SJCRH30 (cell line): Measurements from ENCODE around the gene MED29. TPM values are rescaled to one million over a fixed set of nuclear protein-coding genes. Genes with fewer than 3 reads are reported as not detected.

Experiments
- DNase-seq, 2 experiments: peaks; one replicate each; pipeline ENCODE4 v3.0.0-alpha.2; 2015 to 2020
- H3K27ac ChIP-seq: fragments of 250-450 bp; sonication (Bioruptor Pico); 2 replicates; pipeline ENCODE4 v1.5.1; 2020; ENCODE audit warnings: mild to moderate bottlenecking, moderate library complexity
- H3K27me3 ChIP-seq: fragments of 250-450 bp; sonication (Bioruptor Pico); 2 replicates; pipeline ENCODE4 v1.5.1; 2020; ENCODE audit warnings: mild to moderate bottlenecking, moderate library complexity
- H3K36me3 ChIP-seq: fragments of 250-450 bp; sonication (Bioruptor Pico); 2 replicates; pipeline ENCODE4 v1.5.1; 2020; ENCODE audit warnings: mild to moderate bottlenecking, moderate library complexity
- H3K4me1 ChIP-seq: fragments of 250-450 bp; sonication (Bioruptor Pico); 2 replicates; pipeline ENCODE4 v1.5.1; 2020; ENCODE audit warnings: mild to moderate bottlenecking, moderate library complexity
- H3K4me3 ChIP-seq: fragments of 250-450 bp; sonication (Bioruptor Pico); 2 replicates; pipeline ENCODE4 v1.5.1; 2020; ENCODE audit warnings: mild to moderate bottlenecking, moderate library complexity
- H3K9me3 ChIP-seq: fragments of 250-450 bp; sonication (Bioruptor Pico); replicated peaks from 2 replicates; pipeline ENCODE4 v1.5.1; 2020; ENCODE audit warnings: mild to moderate bottlenecking, moderate library complexity
- total RNA-seq: library from RNA; depleted of rRNA; stranded (reverse); fragments of >200 nt; shearing (Covaris generic); gene quantifications from 2 replicates; pipeline ENCODE4 v1.2.3, GENCODE V29; 2014

Gene MED29
- total RNA-seq, 1 experiment from 2014 or later: 31.9 TPM

DNA sequence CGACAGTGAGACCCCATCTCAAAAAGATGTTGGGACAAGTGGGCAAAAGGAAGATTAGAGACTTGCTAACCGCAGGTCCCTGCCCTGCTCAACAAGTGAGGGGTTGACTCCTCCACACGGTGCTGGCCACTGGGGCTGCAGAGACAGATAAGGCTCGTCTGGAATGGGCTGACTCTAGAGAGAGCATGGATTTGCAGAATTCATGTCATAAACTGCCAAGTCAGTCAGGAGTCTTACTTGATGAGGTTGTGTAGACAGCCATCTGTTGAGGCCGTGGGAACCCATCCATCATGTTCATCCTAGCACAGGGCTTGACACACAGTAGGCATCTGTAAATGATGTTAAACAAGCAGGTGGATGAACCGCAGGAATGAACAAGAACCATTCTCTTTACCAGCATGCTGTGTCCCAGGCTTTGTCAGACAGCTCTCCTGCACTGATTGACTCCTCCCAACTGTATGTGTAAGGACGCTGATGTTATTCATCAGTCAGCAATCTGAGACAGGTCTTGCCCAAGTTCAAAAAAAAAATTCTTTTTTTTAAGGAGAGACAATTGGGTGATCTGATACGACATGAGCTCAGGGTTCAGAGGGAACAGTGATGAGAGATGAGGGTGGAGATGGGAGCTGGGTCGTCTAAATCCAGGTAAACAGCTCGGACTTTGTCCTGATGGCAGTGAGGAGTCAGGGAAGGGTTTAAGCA is 9.1 kb upstream of the MED29 start:
- H3K4me3 ChIP-seq: no peak overlapping the region
- no peaks in the 10 kb centered on the region for H3K27me3 ChIP-seq
- no peak overlapping the region for H3K27ac ChIP-seq
- peaks cover 71% of the 10 kb centered on the region for H3K36me3 ChIP-seq
- H3K9me3 ChIP-seq: no peaks in the 10 kb centered on the region
- no peak for DNase-seq
- H3K4me1 ChIP-seq: no peaks in the 10 kb centered on the region

DNA sequence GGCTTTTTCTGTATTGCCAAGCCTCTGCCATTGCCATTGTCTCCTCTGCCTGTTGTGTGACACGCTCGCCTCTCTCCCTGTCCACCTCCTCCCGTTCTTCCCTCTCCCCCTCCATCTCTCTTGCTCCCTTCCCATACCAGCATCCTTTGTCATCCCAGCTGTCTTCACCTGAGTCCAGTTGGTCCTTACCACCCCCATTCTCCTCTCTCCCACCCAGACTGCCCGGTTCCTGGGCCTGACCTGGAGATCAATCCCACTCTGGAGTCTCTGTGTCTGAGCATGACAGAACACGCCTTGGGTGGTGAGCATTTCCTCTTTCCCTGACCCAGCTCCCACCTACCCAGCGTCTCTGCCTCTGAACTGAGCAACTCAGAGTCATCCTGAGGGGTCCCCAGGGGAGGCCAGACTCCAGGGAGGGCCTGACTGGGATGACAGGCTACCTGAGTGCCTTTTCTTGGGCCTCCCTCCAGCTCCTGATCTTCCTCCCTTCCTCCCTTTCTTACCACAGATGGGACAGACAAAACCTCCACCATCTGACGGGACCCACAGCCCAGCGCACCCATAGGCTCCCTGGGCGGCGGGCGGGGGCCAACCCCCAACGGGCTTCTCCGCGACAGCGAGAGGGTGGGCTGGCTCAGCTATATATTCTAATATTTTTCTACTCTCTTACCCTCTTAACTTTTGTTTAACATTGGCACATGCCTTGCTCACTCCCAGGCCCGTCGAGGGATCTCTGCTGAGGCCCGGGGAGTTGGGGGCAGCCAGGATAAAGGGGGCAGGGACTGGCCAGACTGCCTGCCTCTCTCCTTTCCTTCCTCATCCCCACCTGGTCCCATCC is 8.0 kb upstream of the MED29 start:
- peaks cover 71% of the 10 kb centered on the region for H3K36me3 ChIP-seq
- H3K4me3 ChIP-seq: no peak overlapping the region
- no peaks in the 10 kb centered on the region for H3K9me3 ChIP-seq
- no peak for DNase-seq
- no peaks in the 10 kb centered on the region for H3K4me1 ChIP-seq
- no peaks in the 10 kb centered on the region for H3K27me3 ChIP-seq
- H3K27ac ChIP-seq: no peak overlapping the region

DNA sequence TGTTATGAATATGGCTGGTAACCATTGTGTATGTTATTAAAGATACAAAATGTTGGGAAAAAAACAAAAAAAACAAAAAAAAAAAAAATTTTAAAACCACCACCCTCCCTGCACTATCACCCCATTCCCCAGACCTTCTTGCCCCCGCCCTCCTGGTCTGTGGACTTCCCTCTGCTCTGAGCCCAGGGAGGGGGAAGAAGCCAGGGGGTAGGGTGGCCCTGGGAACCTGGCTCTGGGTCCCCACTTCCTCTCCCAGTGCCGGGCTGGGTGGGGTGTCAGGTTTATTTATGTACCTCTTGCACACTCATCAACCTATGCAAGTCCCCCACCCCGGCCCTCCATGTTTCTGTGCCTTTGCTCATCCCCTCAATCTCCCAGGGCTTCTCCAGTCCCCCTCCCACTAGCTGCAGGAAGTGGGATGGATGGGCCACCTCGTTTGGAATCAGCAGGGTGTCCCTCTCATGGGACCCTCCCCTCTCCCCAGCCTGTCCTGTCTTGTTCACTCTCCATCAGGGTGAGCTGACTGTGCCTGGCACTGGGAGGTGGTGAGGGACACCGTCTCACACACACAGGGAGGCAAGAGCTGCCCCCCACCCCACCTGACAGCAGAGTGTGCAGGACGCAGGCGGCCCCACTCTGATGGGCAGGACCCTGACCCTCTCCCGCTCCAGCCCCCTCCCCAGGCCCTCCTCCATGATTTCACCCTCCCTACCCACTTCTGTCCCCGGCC is 6.2 kb upstream of the MED29 start:
- H3K27ac ChIP-seq: no peak overlapping the region
- H3K36me3 ChIP-seq: peaks cover 63% of the 10 kb centered on the region
- H3K9me3 ChIP-seq: no peaks in the 10 kb centered on the region
- H3K4me1 ChIP-seq: no peaks in the 10 kb centered on the region
- no peak overlapping the region for H3K4me3 ChIP-seq
- DNase-seq: no peak
- H3K27me3 ChIP-seq: no peaks in the 10 kb centered on the region

DNA sequence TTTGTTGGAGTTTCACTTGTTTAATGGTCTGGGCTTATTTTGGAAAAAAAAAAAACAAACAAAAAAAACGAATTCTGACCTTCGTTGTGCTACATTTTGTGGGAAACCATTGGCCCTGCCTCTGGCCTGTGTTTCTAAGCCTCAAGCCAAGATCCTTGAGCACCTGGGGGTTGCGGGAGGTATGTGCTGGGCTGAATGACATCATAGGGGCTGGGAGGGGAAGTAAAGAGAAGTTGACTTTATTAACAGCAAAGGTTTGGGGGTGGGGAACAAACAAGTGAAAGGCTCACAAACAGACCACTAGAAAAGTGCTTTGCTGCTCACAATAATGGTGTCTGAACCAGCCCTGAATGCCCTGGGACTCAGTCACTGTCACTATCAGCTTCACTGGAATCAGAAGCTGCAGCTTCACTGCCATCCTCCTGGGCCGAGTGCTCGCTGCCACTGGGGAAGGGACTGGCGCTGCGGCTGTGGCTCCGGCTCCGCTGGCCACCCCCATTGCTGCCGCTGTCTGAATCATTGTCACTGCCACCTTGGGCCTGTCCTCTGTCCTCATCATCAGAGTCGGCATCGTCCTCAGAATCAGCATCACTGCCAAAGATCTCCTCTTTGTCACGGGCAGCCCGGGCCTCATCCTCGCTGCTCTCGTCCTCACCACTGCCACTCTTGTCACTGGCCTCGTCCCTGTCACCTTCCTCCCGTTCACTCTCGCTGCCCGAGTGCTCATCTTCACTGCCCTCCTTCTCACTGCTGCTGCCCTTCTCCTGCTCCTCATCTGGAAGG is 5.4 kb upstream of the MED29 start:
- peaks cover 57% of the 10 kb centered on the region for H3K36me3 ChIP-seq
- no peak overlapping the region for H3K27ac ChIP-seq
- no peak for DNase-seq
- H3K4me3 ChIP-seq: no peak overlapping the region
- H3K27me3 ChIP-seq: no peaks in the 10 kb centered on the region
- no peaks in the 10 kb centered on the region for H3K9me3 ChIP-seq
- H3K4me1 ChIP-seq: no peaks in the 10 kb centered on the region

DNA sequence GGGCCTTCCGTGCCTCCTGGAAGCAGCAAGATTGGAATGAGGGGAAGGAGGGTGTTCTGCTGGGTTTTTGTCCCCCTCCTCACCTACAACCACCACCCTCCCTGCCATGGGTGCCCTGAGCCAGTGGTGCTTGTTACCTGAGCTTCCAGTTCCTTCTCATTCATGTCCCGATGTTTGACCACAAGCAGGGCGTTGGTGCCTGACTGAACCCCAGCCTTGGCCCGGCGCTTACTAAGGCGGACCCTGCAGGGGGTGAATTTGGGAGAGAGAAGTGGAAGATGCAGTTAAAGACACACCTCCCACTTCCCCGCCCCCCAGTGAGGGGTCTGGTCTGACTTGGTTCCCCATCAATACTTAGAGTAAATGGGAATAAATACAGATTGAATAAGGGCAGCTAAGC is 4.6 kb upstream of the MED29 start:
- no peak for DNase-seq
- peaks cover 50% of the 10 kb centered on the region for H3K36me3 ChIP-seq
- H3K4me1 ChIP-seq: no peaks in the 10 kb centered on the region

DNA sequence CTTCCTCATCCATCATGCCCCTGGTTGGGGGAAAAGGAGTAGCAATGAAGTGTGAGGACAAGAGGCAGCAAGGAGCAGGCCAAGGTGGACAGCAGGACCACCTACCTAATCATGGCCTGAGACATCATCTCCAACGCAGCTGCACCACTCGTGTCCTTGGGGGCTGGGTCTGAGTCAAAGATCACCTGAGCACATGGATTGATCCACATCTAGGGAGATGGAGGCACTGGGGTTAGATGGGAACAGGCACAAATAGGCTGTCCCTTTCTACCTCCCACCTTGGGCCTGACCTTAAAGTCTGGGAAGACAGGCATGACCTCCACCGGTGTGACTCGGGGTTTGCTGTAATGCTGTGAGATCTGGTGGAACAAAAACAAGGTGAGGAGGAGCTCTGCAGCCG is 2.5 kb upstream of the MED29 start:
- Histone ChIP-seq H3K27me3 (no peaks in the 10 kb centered on the region), H3K36me3 (peaks cover 41% of the 10 kb centered on the region), H3K4me1 (peaks cover 3% of the 10 kb centered on the region; the same call in 1 of the 2 replicates), H3K9me3 (no peaks in the 10 kb centered on the region), H3K4me3 (no peak overlapping the region), H3K27ac (no peak overlapping the region)
- DNase-seq: no peak

More for the DNA sequence above, 4.6 kb upstream of the MED29 start:
- Histone ChIP-seq H3K27ac (no peak overlapping the region), H3K27me3 (no peaks in the 10 kb centered on the region), H3K9me3 (no peaks in the 10 kb centered on the region), H3K4me3 (no peak overlapping the region)

DNA sequence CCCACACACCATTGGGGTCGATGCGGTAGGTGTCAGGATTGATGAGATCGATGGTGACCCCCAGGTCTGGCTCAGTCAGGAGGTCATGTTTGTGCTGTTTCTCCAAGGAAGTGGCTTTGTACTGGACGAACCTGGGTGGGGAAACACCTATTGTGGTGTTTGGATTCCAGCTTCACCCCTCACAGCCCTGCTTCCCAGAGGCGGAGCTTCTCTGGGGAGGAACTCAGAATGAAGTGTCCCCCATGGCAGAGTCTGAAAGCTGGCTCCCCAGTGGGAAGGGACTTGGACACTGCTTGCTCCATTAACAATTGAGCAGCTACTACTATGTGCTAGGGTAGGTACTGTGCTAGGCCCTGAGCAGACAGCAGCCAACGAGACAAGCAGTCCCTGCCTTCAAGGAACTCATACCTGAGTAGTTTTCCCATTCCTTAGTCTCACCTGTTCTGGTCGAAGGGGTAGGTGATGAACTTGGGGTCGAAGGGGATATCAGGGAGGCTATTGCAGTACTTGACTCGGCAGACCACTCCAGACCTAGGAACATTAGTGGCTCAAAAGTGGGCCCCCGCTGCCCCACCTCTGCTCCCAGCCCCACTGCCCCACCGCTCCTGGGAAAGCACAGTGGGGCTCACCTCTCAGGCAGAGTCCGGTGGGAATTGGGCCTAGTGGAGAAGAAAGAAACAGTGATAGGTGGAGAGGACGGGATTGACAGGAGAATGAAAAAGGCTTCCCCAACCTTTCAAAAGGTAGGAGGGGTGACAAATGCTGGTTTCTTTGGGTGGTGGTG is 1.4 kb upstream of the MED29 start:
- Histone ChIP-seq H3K4me3 (peak overlapping the region; percentile 92), H3K36me3 (peaks cover 36% of the 10 kb centered on the region), H3K9me3 (no peaks in the 10 kb centered on the region), H3K27me3 (no peaks in the 10 kb centered on the region), H3K4me1 (peaks cover 3% of the 10 kb centered on the region; the same call in 1 of the 2 replicates), H3K27ac (no peak overlapping the region)
- no peak for DNase-seq

DNA sequence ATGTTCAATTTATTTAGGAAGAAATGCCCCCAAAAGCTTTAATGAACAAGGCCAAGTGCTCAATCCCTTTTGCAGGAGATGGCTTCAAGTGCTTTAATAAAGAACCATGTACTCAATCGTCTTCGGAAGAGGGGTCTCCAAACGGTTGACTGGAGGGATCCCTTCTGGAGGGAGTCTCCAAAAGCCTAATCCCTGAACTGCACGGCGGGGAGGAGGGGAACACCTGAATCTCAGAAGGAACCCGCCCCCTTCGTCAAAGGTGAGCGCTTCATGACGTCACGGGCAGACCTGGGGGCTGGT is 777 bp upstream of the MED29 start:
- Histone ChIP-seq H3K4me3 (peak overlapping the region; percentile 92), H3K9me3 (no peaks in the 10 kb centered on the region), H3K27me3 (no peaks in the 10 kb centered on the region), H3K4me1 (peaks cover 3% of the 10 kb centered on the region; the same call in 1 of the 2 replicates), H3K27ac (peak overlapping the region; percentile 97), H3K36me3 (peaks cover 36% of the 10 kb centered on the region)
- no peak for DNase-seq

DNA sequence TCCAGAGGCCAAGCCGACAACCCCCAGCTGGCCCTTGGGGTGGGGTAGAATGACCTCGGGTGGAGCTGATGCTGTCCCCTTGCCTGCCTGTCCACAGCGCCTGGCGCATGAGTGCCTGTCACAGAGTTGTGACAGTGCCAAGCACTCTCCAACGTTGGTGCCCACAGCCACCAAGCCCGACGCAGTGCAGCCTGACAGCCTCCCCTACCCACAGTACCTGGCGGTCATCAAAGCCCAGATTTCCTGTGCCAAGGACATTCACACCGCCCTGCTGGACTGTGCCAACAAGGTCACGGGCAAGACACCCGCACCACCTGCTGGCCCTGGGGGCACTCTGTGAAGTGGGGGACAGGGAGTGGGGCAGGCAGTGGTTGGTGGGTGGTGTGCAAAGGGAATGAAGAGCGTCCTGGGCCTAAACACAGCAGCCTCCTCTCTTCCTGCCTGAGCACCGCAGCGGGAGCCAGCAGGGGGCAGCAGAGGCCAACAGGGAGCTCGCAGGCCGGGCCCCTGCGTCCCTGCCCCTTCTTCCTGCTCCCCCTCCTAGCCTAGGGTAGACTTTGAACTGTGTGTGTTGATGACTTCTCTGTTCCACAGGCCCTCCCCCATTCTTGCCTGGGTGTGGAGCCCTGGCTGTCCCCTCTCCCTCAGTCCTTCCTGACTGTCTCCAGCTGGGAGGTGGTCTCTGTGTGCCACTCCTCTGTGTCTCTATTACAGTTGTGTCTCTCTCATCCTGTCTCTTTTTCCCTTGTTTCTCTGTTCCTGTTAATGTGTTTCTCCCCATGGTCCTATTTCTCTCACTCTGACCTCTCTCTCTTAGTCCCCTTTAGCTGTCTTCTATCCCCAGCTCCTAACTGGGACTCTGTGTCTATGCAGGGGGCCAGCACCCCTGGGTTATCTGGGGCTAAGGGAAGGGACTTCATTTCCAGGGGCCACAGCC is 6.5 kb downstream of the MED29 start:
- no peak overlapping the region for H3K27ac ChIP-seq
- H3K36me3 ChIP-seq: no peaks in the 10 kb centered on the region
- no peaks in the 10 kb centered on the region for H3K9me3 ChIP-seq
- DNase-seq: peak; percentile 87 to 94
- no peaks in the 10 kb centered on the region for H3K27me3 ChIP-seq
- no peak overlapping the region for H3K4me3 ChIP-seq
- peaks cover 7% of the 10 kb centered on the region; the same call in 1 of the 2 replicates for H3K4me1 ChIP-seq

DNA sequence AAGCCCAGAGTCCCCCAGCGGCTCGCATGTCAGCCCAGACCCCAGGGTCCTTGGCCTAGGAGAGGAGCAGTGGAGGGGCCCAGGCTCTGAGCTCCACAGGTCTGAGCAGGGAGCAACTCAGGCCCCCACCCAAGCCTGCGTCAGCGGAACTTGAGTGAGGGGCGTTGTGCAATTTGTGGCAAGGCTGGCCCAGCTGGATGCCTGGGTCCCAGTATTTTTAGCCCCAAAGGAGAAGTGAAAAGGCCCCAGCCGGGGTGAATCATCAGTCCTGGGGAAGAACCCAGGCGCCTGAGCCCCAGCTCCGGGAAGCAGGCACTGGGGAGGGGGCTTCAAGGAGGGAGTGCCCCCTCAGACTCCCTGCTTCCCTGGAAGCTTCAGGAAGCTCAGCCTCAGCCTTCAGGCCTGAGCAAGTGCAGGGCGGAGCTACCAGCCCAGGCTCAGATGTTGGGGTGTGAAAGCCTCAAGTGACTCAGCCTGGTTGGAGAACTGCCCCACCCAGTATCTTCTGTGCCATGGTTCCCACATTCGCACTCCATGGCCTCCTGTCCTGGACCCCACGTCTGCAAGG is 7.2 kb downstream of the MED29 start:
- H3K4me1 ChIP-seq: peaks cover 7% of the 10 kb centered on the region; the same call in 1 of the 2 replicates
- H3K27ac ChIP-seq: no peak overlapping the region
- no peaks in the 10 kb centered on the region for H3K27me3 ChIP-seq
- no peaks in the 10 kb centered on the region for H3K36me3 ChIP-seq
- DNase-seq: no peak
- H3K4me3 ChIP-seq: no peak overlapping the region
- no peaks in the 10 kb centered on the region for H3K9me3 ChIP-seq

DNA sequence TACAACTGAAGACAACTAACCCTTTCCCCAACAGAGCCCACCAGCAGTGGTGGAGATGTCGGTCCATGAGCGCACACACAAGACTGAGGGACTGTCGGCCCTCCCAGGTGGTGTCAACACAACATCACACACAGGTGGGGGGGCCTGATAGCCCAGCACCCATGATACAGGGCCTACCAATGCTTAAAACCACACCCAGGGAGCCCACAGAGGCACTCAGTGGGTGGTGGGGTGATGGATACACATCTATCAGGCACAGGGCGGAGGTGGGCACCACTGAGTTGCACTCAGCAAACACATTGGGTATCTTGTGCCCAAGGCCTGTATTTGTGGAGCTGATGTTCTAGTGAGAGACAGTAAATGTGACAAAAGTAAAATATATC is 8.5 kb downstream of the MED29 start:
- Histone ChIP-seq H3K4me3 (no peak overlapping the region), H3K9me3 (no peaks in the 10 kb centered on the region), H3K27me3 (no peaks in the 10 kb centered on the region), H3K36me3 (no peaks in the 10 kb centered on the region), H3K27ac (no peak overlapping the region), H3K4me1 (peaks cover 12% of the 10 kb centered on the region)
- no peak for DNase-seq

DNA sequence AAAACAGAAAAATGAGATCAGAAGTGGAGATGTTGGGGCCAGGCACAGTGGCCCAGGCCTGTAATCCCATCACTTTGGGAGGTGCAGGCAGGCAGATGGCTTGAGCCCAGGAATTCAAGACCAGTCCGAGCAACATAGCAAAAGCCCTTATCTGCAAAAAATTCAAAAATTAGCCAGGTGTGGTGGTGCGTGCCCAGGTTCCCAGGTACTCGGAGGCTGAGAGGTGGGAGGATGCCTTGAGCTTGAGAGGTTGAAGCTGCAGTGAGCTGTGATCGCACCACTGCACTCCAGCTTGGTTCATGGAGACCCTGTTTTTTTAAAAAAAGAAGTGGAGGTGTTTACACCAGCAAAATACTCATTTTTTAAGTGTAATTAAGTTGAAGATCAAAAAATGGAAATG is 8.9 kb downstream of the MED29 start:
- H3K36me3 ChIP-seq: no peaks in the 10 kb centered on the region
- no peak overlapping the region for H3K4me3 ChIP-seq
- no peak overlapping the region for H3K27ac ChIP-seq
- H3K4me1 ChIP-seq: peaks cover 12% of the 10 kb centered on the region
- no peaks in the 10 kb centered on the region for H3K9me3 ChIP-seq
- DNase-seq: no peak
- H3K27me3 ChIP-seq: no peaks in the 10 kb centered on the region

DNA sequence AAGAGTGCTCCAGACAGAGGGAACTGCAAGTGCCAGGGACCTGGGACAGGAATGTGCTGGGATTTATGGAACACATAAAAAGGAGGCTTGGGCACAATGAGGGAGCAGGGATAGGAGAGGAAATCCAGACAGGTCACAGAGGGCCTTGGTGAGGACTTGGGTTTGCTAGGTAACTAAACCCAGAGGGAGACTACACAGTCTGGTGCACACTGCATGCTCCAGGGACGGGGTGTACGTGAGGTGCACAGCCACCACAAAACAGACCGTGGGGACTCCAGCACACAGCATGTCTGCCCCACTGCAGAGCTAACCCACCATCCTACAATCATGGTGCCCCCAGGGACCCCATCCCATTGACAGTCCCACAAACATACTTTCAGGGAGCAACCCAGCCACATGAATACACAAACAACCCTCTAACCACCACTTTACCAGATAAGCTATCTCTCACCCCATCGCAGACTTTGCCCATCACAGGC is 9.9 kb downstream of the MED29 start:
- no peak overlapping the region for H3K4me3 ChIP-seq
- no peak for DNase-seq
- no peak overlapping the region for H3K27ac ChIP-seq
- H3K9me3 ChIP-seq: no peaks in the 10 kb centered on the region
- no peaks in the 10 kb centered on the region for H3K36me3 ChIP-seq
- no peaks in the 10 kb centered on the region for H3K27me3 ChIP-seq
- H3K4me1 ChIP-seq: peaks cover 12% of the 10 kb centered on the region
